ENCODE data around the gene CD6.
A peak's percentile ranks its signal among the peaks of the same experiment; 100 is the strongest.

- TF ChIP-seq POLR2AphosphoS5 (IDR thresholded peaks at IDR 0.05), result peak; percentile 45
- peak; percentile 41 for TF ChIP-seq POLR2A (IDR thresholded peaks at IDR 0.05)
Measured at GRCh38 chr11:60924110-60924905, 47.2 kb upstream of the CD6 start, which contains the start of gene TMEM132A.

All from prostate gland (tissue), 1 donor.